H1 (cell line): ENCODE results near the gene TBX4. TPM values are rescaled to one million over a fixed set of nuclear protein-coding genes. Genes with fewer than 3 reads are reported as not detected.

ENCODE experiments used
- CTCF ChIA-PET: fragments of 300-600 bp; sonication (Branson Sonifier 250); formaldehyde crosslinking; loops from one replicate; lab custom pipeline; 2021; ENCODE audit not compliant: partially characterized antibody; lab: Charles Lee
- POLR2A ChIA-PET: fragments of 300-600 bp; sonication (Branson Sonifier 250); formaldehyde crosslinking; loops from one replicate; lab custom pipeline; 2021; ENCODE audit warnings: inconsistent platforms; ENCODE audit not compliant: partially characterized antibody; lab: Charles Lee
- DNase-seq, 2 experiments: peaks; one replicate each; pipeline versions ENCODE4 v3.0.0 to v3.0.0-alpha.2; 2010 to 2022; ENCODE audit warnings: low spot score in 2 of 2, low read depth in 1 of 2, mixed read lengths in 1 of 2
- FAIRE-seq: peaks from 2 replicates; lab custom pipeline; 2011; peaks lifted over from hg19 to GRCh38; lab: Jason Lieb, UNC
- H2AFZ ChIP-seq: 2 replicates; pipeline ENCODE4 v1.8.1; 2012; ENCODE audit warnings: low read length, inconsistent platforms
- H2AK5ac ChIP-seq: 2 replicates; pipeline ENCODE4 v1.6.1; 2013; ENCODE audit warnings: low read depth, low read length
- H2BK120ac ChIP-seq: replicated peaks from 2 replicates; pipeline ENCODE3; 2013; ENCODE audit warnings: low read depth, low read length, inconsistent platforms
- H2BK12ac ChIP-seq: 2 replicates; pipeline ENCODE4 v1.6.1; 2013; ENCODE audit warnings: low read depth, low read length
- H2BK15ac ChIP-seq: 2 replicates; pipeline ENCODE4 v1.6.1; 2013; ENCODE audit warnings: low read length
- H2BK20ac ChIP-seq: 2 replicates; pipeline ENCODE4 v1.6.1; 2013; ENCODE audit warnings: low read length
- H2BK5ac ChIP-seq: 2 replicates; pipeline ENCODE4 v1.6.1; 2013; ENCODE audit warnings: low read depth, low read length
- H3K14ac ChIP-seq: 2 replicates; pipeline ENCODE4 v1.6.1; 2013; ENCODE audit warnings: inconsistent platforms; ENCODE audit not compliant: insufficient read length
- H3K18ac ChIP-seq: 2 replicates; pipeline ENCODE4 v1.6.1; 2013; ENCODE audit warnings: low read length; ENCODE audit errors: extremely low read depth
- H3K23ac ChIP-seq: 2 replicates; pipeline ENCODE4 v1.6.1; 2013; ENCODE audit warnings: inconsistent platforms; ENCODE audit not compliant: insufficient read length
- H3K23me2 ChIP-seq: 2 replicates; pipeline ENCODE4 v1.6.1; 2013; ENCODE audit warnings: low read depth, low read length
- H3K27ac ChIP-seq: 2 replicates; pipeline ENCODE4 v1.6.1; 2011; ENCODE audit warnings: low read depth, low read length, inconsistent platforms
- H3K27me3 ChIP-seq, 4 experiments: replicated peaks in 1 of 4; 1 replicate in 1 of 4; 2 replicates in 3 of 4; pipeline versions ENCODE4 v1.6.1 to v1.8.1; 2011 to 2013; ENCODE audit warnings: low read length in 3 of 4, mild to moderate bottlenecking in 3 of 4, inconsistent platforms in 2 of 4, mixed read lengths in 2 of 4, moderate library complexity in 1 of 4; ENCODE audit not compliant: control insufficient read depth in 3 of 4, insufficient read depth in 3 of 4; ENCODE audit errors: extremely low read depth in 1 of 4
- H3K36me3 ChIP-seq, 4 experiments: 2 replicates each; pipeline versions ENCODE4 v1.6.1 to v1.8.1; 2011 to 2013; ENCODE audit warnings: mild to moderate bottlenecking in 4 of 4, low read length in 3 of 4, moderate library complexity in 2 of 4, control low read depth in 1 of 4, inconsistent platforms in 1 of 4; ENCODE audit not compliant: insufficient read depth in 4 of 4, control insufficient read depth in 2 of 4
- H3K4ac ChIP-seq: replicated peaks from 2 replicates; pipeline ENCODE3; 2013; ENCODE audit warnings: low read length, low read depth, mixed read lengths, inconsistent platforms; ENCODE audit not compliant: insufficient read length
- H3K4me1 ChIP-seq, 4 experiments: replicated peaks in 1 of 4; 1 replicate in 1 of 4; 2 replicates in 3 of 4; pipeline versions ENCODE4 v1.6.1 to v1.8.1; 2011 to 2013; ENCODE audit warnings: low read length in 3 of 4, inconsistent platforms in 2 of 4, mixed read lengths in 1 of 4; ENCODE audit not compliant: insufficient read depth in 4 of 4, control insufficient read depth in 3 of 4
- H3K4me2 ChIP-seq, 2 experiments: 2 replicates each; pipeline versions ENCODE4 v1.6.1 to v1.8.1; 2011 to 2013; ENCODE audit warnings: low read depth in 2 of 2, low read length in 2 of 2, control low read depth in 1 of 2, inconsistent platforms in 1 of 2, mild to moderate bottlenecking in 1 of 2; ENCODE audit not compliant: insufficient read depth in 1 of 2
- H3K4me3 ChIP-seq, 4 experiments: fragments of 200-600, 300-600 bp in 1 of 4; sonication (generic), shearing (Covaris generic), sonication (Bioruptor Twin) in 1 of 4; 2 replicates each; pipeline versions ENCODE4 v1.5.1 to v1.8.1; 2011 to 2016; ENCODE audit warnings: low read length in 4 of 4, low read depth in 3 of 4, control low read depth in 2 of 4, inconsistent platforms in 2 of 4, mild to moderate bottlenecking in 2 of 4, mixed read lengths in 1 of 4, moderate library complexity in 1 of 4; ENCODE audit not compliant: insufficient read depth in 2 of 4; ENCODE audit errors: extremely low read depth in 1 of 4
- H3K56ac ChIP-seq: replicated peaks from 2 replicates; pipeline ENCODE3; 2013; ENCODE audit warnings: low read depth, mild to moderate bottlenecking, mixed read lengths, low read length, inconsistent platforms; ENCODE audit not compliant: insufficient read length
- H3K79me1 ChIP-seq: 2 replicates; pipeline ENCODE4 v1.6.1; 2013; ENCODE audit warnings: low read depth, low read length, control low read depth
- H3K79me2 ChIP-seq, 2 experiments: 2 replicates each; pipeline versions ENCODE4 v1.6.1 to v1.8.1; 2012 to 2013; ENCODE audit warnings: low read length in 2 of 2, mild to moderate bottlenecking in 2 of 2, inconsistent platforms in 1 of 2; ENCODE audit not compliant: insufficient read depth in 2 of 2, control insufficient read depth in 1 of 2
- H3K9ac ChIP-seq, 4 experiments: replicated peaks in 1 of 4; 1 replicate in 1 of 4; 2 replicates in 3 of 4; pipeline versions ENCODE4 v1.6.1 to v1.8.1; 2011 to 2013; ENCODE audit warnings: low read depth in 3 of 4, low read length in 3 of 4, control low read depth in 2 of 4, mild to moderate bottlenecking in 2 of 4, moderate library complexity in 2 of 4, inconsistent platforms in 1 of 4; ENCODE audit errors: extremely low read depth in 1 of 4
- H3K9me3 ChIP-seq, 2 experiments: 2 replicates each; pipeline versions ENCODE4 v1.6.1 to v1.8.1; 2012 to 2013; ENCODE audit warnings: mild to moderate bottlenecking in 2 of 2, moderate library complexity in 2 of 2, control low read depth in 1 of 2, inconsistent platforms in 1 of 2, low read depth in 1 of 2, low read length in 1 of 2, mixed read lengths in 1 of 2; ENCODE audit not compliant: insufficient read depth in 2 of 2
- H4K20me1 ChIP-seq, 2 experiments: replicated peaks in 1 of 2; 2 replicates each; pipeline versions ENCODE3 to v1.8.1; 2011 to 2013; ENCODE audit warnings: inconsistent platforms in 2 of 2, low read length in 2 of 2, mild to moderate bottlenecking in 1 of 2; ENCODE audit not compliant: insufficient read depth in 2 of 2, control insufficient read depth in 1 of 2
- H4K5ac ChIP-seq: 2 replicates; pipeline ENCODE4 v1.6.1; 2013; ENCODE audit warnings: low read length, low read depth, mixed read lengths, inconsistent platforms; ENCODE audit not compliant: insufficient read length
- H4K8ac ChIP-seq: 2 replicates; pipeline ENCODE4 v1.8.0; 2013; ENCODE audit warnings: mild to moderate bottlenecking, moderate library complexity, low read length, inconsistent platforms; ENCODE audit not compliant: insufficient read depth; ENCODE audit errors: extremely low read depth
- H4K91ac ChIP-seq: replicated peaks from 2 replicates; pipeline ENCODE3; 2013; ENCODE audit warnings: low read length, mixed read lengths, inconsistent platforms; ENCODE audit not compliant: insufficient read length
- ATF3 ChIP-seq: IDR thresholded peaks from 2 replicates; pipeline ENCODE4 v1.6.1; 2011; ENCODE audit warnings: low read depth, mild to moderate bottlenecking, low read length; ENCODE audit not compliant: insufficient read depth
- BACH1 ChIP-seq: IDR thresholded peaks from 2 replicates; pipeline ENCODE4 v1.6.1; 2012; ENCODE audit warnings: low read length, improper control_type of control experiment
- CBX8 ChIP-seq: fragments of 300-800, 300-1000 bp; sonication (generic); IDR thresholded peaks from 2 replicates; pipeline ENCODE4 v1.7.1; 2016; ENCODE audit warnings: low read depth, low read length, borderline replicate concordance
- JUN ChIP-seq: IDR thresholded peaks from 2 replicates; pipeline ENCODE4 v1.6.1; 2011; ENCODE audit warnings: low read depth, mild to moderate bottlenecking, improper control_type of control experiment, low read length
- KDM4A ChIP-seq: IDR thresholded peaks from one replicate; pipeline ENCODE4 v1.7.1; 2012; ENCODE audit warnings: low read depth, mild to moderate bottlenecking, moderate library complexity, low read length, inconsistent platforms; ENCODE audit not compliant: severe bottlenecking
- KDM5A ChIP-seq: fragments of 200-600 bp; IDR thresholded peaks from 2 replicates; pipeline ENCODE4 v1.7.1; 2012; ENCODE audit warnings: mild to moderate bottlenecking, low read length, inconsistent platforms, mixed read lengths
- NANOG ChIP-seq: IDR thresholded peaks from 2 replicates; pipeline ENCODE4 v1.6.1; 2011; ENCODE audit warnings: low read length, low read depth, mild to moderate bottlenecking, inconsistent platforms; ENCODE audit not compliant: insufficient read depth, poor library complexity, severe bottlenecking
- RAD21 ChIP-seq, 2 experiments: IDR thresholded peaks in 1 of 2; conservative IDR thresholded peaks in 1 of 2; 2 replicates each; pipeline ENCODE4 v1.6.1; 2011; ENCODE audit warnings: low read depth in 2 of 2, low read length in 2 of 2, improper control_type of control experiment in 1 of 2, inconsistent platforms in 1 of 2, mild to moderate bottlenecking in 1 of 2, moderate library complexity in 1 of 2
- RFX5 ChIP-seq: IDR thresholded peaks from 2 replicates; pipeline ENCODE4 v1.6.1; 2011; ENCODE audit warnings: low read depth, low read length, improper control_type of control experiment, borderline replicate concordance
- TAF7 ChIP-seq: optimal IDR thresholded peaks from 2 replicates; pipeline ENCODE3; 2011; ENCODE audit warnings: low read depth, mild to moderate bottlenecking, inconsistent platforms, low read length, moderate library complexity, borderline replicate concordance
- WGBS, 2 experiments: shearing (Covaris generic) in 1 of 2; methylation state at CpG; one replicate each; pipeline versions ENCODE4 v1.1.6 to v1.1.7; 2013 to 2015; ENCODE audit warnings: low lambda C conversion rate in 2 of 2, mixed read lengths in 2 of 2, inconsistent platforms in 1 of 2, low coverage in 1 of 2, missing lambda C conversion rate in 1 of 2; ENCODE audit not compliant: insufficient replicate concordance in 2 of 2, insufficient coverage in 1 of 2, insufficient read length in 1 of 2; ENCODE audit errors: extremely low coverage in 1 of 2, missing lambda C conversion rate in 1 of 2; 5-methylcytosine and 5-hydroxymethylcytosine counted together
- polyA plus RNA-seq, 7 experiments: library from polyadenylated mRNA; depleted of rRNA in 3 of 7; stranded (reverse) in 5 of 7; unstranded in 2 of 7; fragments of >200 nt in 5 of 7; fragments of 200-250 nt in 2 of 7; gene quantifications; 1 replicate in 5 of 7; 2 replicates in 1 of 7; 4 replicates in 1 of 7; pipeline versions ENCODE4 v1.2.1 to v1.2.3, GENCODE V29; 2011 to 2013; ENCODE audit warnings: missing spikeins in 2 of 7, mixed read lengths in 2 of 7
- total RNA-seq: library from RNA; stranded (reverse); fragmentation: NEBNext Ultra II Directional; extraction: Animal tissue kit (Norgen Biotek cat#: 25700); gene quantifications from 2 replicates; pipeline ENCODE4 v1.2.1, GENCODE V29; 2021

The TBX4 gene
- total and polyA plus RNA-seq, 2 of the 8 experiments (the other 6 are each of a cell fraction or from before 2014, with no cell fraction given), result 0.02 TPM; not detected in 1

- Histone ChIP-seq H4K5ac (no peak overlapping the region), H3K4me2 (peak overlapping the region; percentile 26 to 52; a peak in 2 of 4 replicates), H2BK15ac (no peak overlapping the region), H3K56ac (no peak overlapping the region), H3K4me3 (no peak overlapping the region; a peak in 1 of 8 replicates), H3K9ac (no peak overlapping the region), H3K79me1 (no peaks in the 10 kb centered on the region), H4K91ac (no peak overlapping the region), H3K14ac (no peak overlapping the region), H4K8ac (no peak overlapping the region), H2BK20ac (no peak overlapping the region), H3K27me3 (peaks cover 82 to 99% (median 89%) of the 10 kb centered on the region in 4 experiments), H4K20me1 (peaks cover 25 to 27% of the 10 kb centered on the region in 2 experiments), H3K4ac (no peak overlapping the region), H2BK12ac (no peak overlapping the region), H3K23me2 (peaks cover 4% of the 10 kb centered on the region; the same call in 1 of the 2 replicates), H3K18ac (no peak overlapping the region), H2AFZ (no peak overlapping the region), H3K27ac (no peak overlapping the region), H3K4me1 (peaks cover 2 to 36% (median 13%) of the 10 kb centered on the region in 4 experiments; a peak in 6 of 7 replicates), H3K9me3 (peaks cover 0 to 4% of the 10 kb centered on the region in 2 experiments; a peak in 1 of 4 replicates), H3K36me3 (peaks cover 0 to 22% (median 0%) of the 10 kb centered on the region in 4 experiments; a peak in 1 of 8 replicates), H2BK5ac (no peak overlapping the region), H3K79me2 (no peaks in the 10 kb centered on the region), H2BK120ac (no peak overlapping the region), H3K23ac (no peak overlapping the region), H2AK5ac (no peak overlapping the region)
- WGBS, 2 experiments, result 16% methylated on average over 17 of the region's 17 CpGs; no CpG with 5 or more reads in 1 of the 2 experiments
- CTCF ChIA-PET, result interaction anchor here (0.9 to 11.6 kb wide), 6 partner anchors 14 to 60 kb away, joined by 4 to 136 read pairs (median 21); no protein-coding TSS in a partner anchor
- DNase-seq (no peak), FAIRE-seq (no peak)
- POLR2A ChIA-PET, result interaction anchor here (1.3 to 1.4 kb wide), 2 partner anchors 41 to 51 kb away, joined by 4 read pairs; no protein-coding TSS in a partner anchor
- TF ChIP-seq RFX5, result no peak
- no peak for TF ChIP-seq ATF3
- no peak for TF ChIP-seq RAD21 (IDR thresholded peaks at IDR 0.05 in 1 of 2, conservative IDR thresholded peaks at IDR 0.05 in 1 of 2; ENCODE audit: low read depth in 2 of 2, low read length in 2 of 2)
- TF ChIP-seq BACH1, result no peak
- no peak for TF ChIP-seq TAF7
- no peak; the same call in 1 of the 2 replicates for TF ChIP-seq CBX8
- TF ChIP-seq KDM5A, result no peak
- TF ChIP-seq JUN, result no peak
- no peak for TF ChIP-seq NANOG
- TF ChIP-seq KDM4A, result no peak
These were observed 1.6 kb downstream of the TBX4 start for GRCh38 chr17:61453566-61454380.
